ENCODE results near the gene ENOX1.

The ENOX1 gene

DNA sequence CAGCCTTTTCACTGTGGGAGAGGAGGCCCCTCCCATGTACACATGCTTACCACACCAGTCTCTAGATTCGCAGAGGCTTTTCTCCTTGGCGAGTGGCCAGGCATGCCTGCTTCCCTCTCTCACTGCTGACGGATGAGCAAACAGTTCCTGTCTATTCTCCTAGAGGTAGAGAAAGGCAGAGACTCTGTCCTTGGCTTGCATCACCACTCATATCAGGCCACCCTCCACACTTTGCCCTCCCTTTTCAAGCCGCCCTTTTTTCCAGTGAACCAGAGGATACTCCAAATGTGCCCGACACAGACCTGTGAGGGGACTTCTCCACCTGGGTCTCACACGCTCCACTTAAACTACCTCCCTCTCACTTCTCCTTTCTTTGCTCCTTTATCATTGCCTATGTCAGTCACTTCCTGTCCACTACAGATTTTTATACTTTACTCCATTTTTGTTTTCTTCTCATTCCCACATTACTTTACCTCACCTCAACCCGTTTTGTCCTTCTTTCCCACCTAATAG lies 478.8 kb downstream of the ENOX1 start:
- no peak overlapping the region for H3K4me3 ChIP-seq (ENCODE audit: low read length)

GRCh38 chr13:43307221-43307920 lies 479.4 kb downstream of the ENOX1 start:
- TF ChIP-seq ZNF274 (IDR thresholded peaks at IDR 0.05; ENCODE audit: low read depth, low read length) = no peak
- no peak overlapping the region; the same call in 1 of the 2 replicates for H3K4me3 ChIP-seq (ENCODE audit: low read length)

More for the DNA sequence above, 478.8 kb downstream of the ENOX1 start:
- no peak for TF ChIP-seq ZNF274 (IDR thresholded peaks at IDR 0.05; ENCODE audit: low read depth, low read length)

- no peak for TF ChIP-seq ZNF274 (IDR thresholded peaks at IDR 0.05; ENCODE audit: low read depth, low read length)
- H3K4me3 ChIP-seq (ENCODE audit: low read length) = no peak overlapping the region
Measured at GRCh38 chr13:43306372-43306771, 480.4 kb downstream of the ENOX1 start.

DNA sequence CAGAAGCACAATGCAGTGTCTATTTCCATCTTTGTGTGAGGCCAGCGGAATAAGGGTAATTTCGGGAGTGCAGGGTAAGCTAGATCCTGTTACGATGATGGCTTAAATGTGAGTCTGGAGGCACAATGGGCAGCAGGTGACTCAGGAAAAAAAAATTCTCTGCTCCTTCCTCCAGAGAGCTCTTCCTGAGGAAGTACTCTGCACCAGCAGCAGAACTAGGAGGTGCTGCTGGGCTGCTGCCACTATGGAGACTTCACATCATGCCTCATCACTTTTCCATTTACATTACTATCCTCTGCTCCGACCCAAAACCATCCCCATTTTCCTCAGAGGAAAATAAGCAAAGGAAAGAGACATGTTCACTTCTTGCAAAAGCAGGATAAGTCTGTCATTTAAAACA lies 481.4 kb downstream of the ENOX1 start:
- no peak for TF ChIP-seq ZNF274 (IDR thresholded peaks at IDR 0.05; ENCODE audit: low read depth, low read length)
- H3K4me3 ChIP-seq (ENCODE audit: low read length) = no peak overlapping the region

DNA sequence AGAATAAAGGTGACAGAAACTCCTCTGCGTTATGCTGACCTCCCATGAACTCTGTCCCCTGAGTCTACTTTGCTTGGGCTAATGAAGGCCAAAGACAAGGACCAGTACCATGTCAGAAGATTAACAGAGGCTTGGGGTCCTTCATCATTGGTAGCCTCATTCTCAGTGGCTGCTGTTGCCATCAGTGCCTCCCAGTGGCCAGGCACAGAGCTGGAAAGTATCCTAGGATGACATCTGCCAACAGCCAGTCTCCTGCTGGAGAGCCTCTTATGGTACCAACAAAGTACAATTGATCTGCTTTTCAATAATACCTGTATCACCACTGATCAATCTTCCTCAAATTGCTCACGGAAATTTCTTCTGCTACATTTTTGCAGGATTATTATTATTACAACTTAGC lies 481.8 kb downstream of the ENOX1 start:
- no peak for TF ChIP-seq ZNF274 (IDR thresholded peaks at IDR 0.05; ENCODE audit: low read depth, low read length)
- H3K4me3 ChIP-seq (ENCODE audit: low read length) = no peak overlapping the region

GRCh38 chr13:43304449-43304848 lies 482.3 kb downstream of the ENOX1 start:
- H3K4me3 ChIP-seq (ENCODE audit: low read length) = no peak overlapping the region
- no peak for TF ChIP-seq ZNF274 (IDR thresholded peaks at IDR 0.05; ENCODE audit: low read depth, low read length)

DNA sequence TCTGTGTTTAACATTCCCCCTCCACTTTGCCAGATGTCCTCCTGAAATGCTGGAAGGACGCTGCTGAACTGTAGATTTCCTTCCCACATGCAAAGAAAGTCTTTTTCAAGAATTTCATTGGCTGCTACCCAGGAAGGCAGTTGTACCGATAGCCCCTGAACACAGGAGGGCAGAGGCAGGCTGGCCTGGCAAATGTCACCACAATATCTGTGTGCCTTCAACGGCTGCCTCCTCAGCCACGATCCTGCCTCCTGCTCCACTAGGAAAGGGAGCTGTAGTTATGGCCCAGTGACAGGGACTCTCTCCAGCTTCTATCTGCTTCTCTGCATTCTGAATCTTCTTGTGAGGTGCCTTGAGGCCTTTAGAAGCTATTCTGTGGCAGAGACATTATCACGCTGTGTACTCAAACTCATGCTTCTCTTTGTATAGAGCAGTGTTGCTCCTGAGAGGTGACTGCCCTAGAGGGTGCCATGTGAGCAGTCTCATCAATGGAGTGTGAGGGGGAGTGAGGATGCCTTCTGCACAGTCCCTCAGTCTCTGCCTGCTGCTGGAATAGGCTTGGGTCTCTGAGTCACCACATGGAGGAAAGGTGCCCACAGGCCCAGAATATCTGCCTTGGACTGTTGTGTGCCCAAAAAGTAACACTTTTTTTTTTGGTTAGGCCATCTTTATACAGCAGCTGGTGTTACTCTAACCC lies 483.6 kb downstream of the ENOX1 start:
- no peak overlapping the region for H3K4me3 ChIP-seq (ENCODE audit: low read length)
- no peak for TF ChIP-seq ZNF274 (IDR thresholded peaks at IDR 0.05; ENCODE audit: low read depth, low read length)

DNA sequence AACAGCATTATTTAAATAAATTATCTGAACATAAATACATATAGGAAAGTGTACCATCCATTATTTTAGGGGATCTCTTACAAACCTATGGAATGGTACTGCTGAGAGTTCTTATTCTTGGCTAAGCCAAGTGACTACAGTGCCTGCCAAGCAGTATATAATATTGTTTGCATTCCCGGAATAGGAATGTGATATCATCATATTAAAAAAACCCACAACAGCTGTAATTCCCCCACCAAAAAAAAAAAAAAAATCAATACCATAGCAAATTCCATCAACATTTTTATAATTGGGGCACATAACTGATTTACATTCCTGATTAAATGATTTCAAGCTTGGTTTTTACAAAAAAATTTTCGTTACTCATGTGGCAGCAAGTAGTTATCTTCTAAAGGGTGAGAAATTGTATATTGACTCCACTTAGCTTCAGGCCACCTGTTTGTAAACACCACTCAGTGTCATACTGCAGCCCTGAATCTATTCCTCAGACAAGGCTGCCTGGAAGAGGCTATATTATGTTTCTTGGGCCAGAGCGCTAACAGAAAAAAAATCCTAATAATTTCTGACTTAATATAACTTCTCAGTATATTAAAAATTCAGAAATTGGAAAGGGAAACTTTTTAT lies 485.3 kb downstream of the ENOX1 start:
- H3K4me3 ChIP-seq (ENCODE audit: low read length) = no peak overlapping the region
- TF ChIP-seq ZNF274 (IDR thresholded peaks at IDR 0.05; ENCODE audit: low read depth, low read length) = no peak

- no peak for TF ChIP-seq ZNF274 (IDR thresholded peaks at IDR 0.05; ENCODE audit: low read depth, low read length)
- H3K4me3 ChIP-seq (ENCODE audit: low read length) = no peak overlapping the region
Measured at GRCh38 chr13:43300865-43301264, 485.9 kb downstream of the ENOX1 start.

DNA sequence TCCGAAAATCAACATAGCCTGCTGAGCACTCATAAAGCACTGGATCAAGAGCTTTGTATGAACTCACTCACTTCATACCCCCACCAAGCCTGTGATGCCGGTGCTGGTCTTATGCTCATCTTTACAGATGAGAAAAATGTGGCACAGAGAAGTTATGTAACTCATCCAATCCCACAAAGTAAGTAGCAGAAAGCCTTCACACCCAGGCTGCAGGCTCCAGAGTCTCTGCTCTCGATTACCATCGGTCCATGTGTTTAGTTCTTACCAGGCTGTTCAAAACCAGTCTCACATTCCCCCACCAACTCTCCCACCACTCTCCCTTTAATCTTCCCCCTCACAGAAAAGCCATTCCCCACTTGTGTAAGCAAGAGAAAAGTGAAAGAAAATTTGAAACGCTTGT lies 487.4 kb downstream of the ENOX1 start:
- no peak for TF ChIP-seq ZNF274 (IDR thresholded peaks at IDR 0.05; ENCODE audit: low read depth, low read length)
- no peak overlapping the region for H3K4me3 ChIP-seq (ENCODE audit: low read length)

- no peak for TF ChIP-seq ZNF274 (IDR thresholded peaks at IDR 0.05; ENCODE audit: low read depth, low read length)
- no peak overlapping the region for H3K4me3 ChIP-seq (ENCODE audit: low read length)
Measured at GRCh38 chr13:43298816-43299215, 488.0 kb downstream of the ENOX1 start.

DNA sequence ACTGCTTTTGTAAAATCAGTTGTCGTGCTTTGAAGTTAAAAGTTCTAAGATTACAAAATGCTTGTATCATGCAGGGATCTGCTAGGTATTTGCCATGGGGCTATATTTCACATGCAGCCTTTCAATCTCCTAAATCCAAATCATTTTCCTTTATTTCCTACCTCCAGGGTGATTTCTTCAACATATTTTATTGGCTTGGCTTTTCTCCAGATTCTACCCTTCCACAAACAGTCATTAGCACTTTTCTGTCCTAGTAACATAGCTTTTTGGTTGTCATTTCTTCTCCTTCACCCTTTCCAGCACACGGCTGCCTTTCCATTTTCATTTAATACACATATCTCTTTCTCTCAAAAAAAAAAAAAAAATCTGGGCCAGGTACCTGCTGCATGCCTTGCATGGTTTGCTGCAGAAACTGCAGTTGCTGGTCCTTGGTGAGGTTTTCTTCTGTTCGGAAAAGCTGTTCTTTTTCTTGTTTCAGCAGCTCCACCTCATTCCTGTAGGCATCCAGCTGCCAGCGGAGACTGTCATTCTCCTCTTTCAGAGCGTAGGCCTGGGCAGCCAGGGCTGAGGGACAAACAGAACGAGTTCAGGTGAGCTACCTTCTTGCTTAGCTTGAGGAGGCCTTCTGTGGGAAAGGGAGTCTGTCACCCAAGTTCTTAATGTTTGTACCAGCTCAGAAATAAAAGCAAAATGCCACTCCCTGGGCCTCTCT lies 488.6 kb downstream of the ENOX1 start:
- TF ChIP-seq ZNF274 (IDR thresholded peaks at IDR 0.05; ENCODE audit: low read depth, low read length) = no peak
- H3K4me3 ChIP-seq (ENCODE audit: low read length) = no peak overlapping the region

GRCh38 chr13:43295825-43296564 lies 490.8 kb downstream of the ENOX1 start:
- H3K4me3 ChIP-seq (ENCODE audit: low read length) = no peak overlapping the region

DNA sequence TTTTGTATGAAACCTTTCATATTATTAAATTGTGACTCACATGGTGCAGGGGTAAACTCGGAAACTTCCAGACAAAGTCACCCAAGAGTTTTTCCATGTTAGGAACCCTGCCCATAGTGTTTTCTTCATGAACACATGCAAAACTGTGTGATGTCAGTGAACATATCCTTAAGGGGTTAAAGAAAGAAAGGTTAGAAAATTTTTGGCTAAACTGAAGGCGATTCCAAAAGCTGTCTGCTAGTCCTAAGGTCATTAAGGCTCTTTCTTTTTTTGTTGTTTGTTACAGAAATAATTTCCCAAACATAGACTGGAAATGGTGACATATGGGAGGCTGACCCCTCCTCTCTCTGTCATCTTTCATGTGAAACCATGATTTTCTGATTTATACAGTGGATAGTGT lies 491.5 kb downstream of the ENOX1 start:
- H3K4me3 ChIP-seq (ENCODE audit: low read length) = no peak overlapping the region
- TF ChIP-seq ZNF274 (IDR thresholded peaks at IDR 0.05; ENCODE audit: low read depth, low read length) = no peak

More at GRCh38 chr13:43295825-43296564, 490.8 kb downstream of the ENOX1 start:
- no peak for TF ChIP-seq ZNF274 (IDR thresholded peaks at IDR 0.05; ENCODE audit: low read depth, low read length)
